Keratinocyte (primary cell): ENCODE measurements around the gene NEURL1. TPM values are rescaled to one million over a fixed set of nuclear protein-coding genes. Genes with fewer than 3 reads are reported as not detected.

Experiments
- DNase-seq: peaks from one replicate; pipeline ENCODE4 v3.0.0-alpha.2; 2011; ENCODE audit warnings: low read depth, missing footprints, low spot score
- FAIRE-seq: peaks from 2 replicates; lab custom pipeline; 2011; peaks lifted over from hg19 to GRCh38; lab: Jason Lieb, UNC
- H2AFZ ChIP-seq: 2 replicates; pipeline ENCODE4 v1.6.0; 2012; ENCODE audit warnings: low read length, control low read depth, inconsistent platforms; ENCODE audit not compliant: control insufficient read depth
- H3K27ac ChIP-seq: 2 replicates; pipeline ENCODE4 v1.5.1; 2011; ENCODE audit warnings: low read length; ENCODE audit not compliant: control insufficient read depth, insufficient read depth
- H3K27me3 ChIP-seq: 3 replicates; pipeline ENCODE4 v1.6.0; 2011; ENCODE audit warnings: low read length; ENCODE audit not compliant: control insufficient read depth, insufficient read depth; ENCODE audit errors: extremely low read depth
- H3K36me3 ChIP-seq, 2 experiments: 2 replicates in 1 of 2; 3 replicates in 1 of 2; pipeline ENCODE4 v1.5.1; 2011; ENCODE audit warnings: low read length in 2 of 2, mild to moderate bottlenecking in 1 of 2; ENCODE audit not compliant: control insufficient read depth in 2 of 2, insufficient read depth in 2 of 2; ENCODE audit errors: extremely low read depth in 1 of 2
- H3K4me1 ChIP-seq: 3 replicates; pipeline ENCODE4 v1.5.1; 2011; ENCODE audit warnings: low read length; ENCODE audit not compliant: control insufficient read depth, insufficient read depth; ENCODE audit errors: extremely low read depth
- H3K4me2 ChIP-seq: 3 replicates; pipeline ENCODE4 v1.6.0; 2011; ENCODE audit warnings: low read depth, low read length; ENCODE audit not compliant: control insufficient read depth, insufficient read depth; ENCODE audit errors: extremely low read depth
- H3K4me3 ChIP-seq, 3 experiments: fragments of 200-600 bp in 1 of 3; sonication (generic) in 1 of 3; 2 replicates in 2 of 3; 3 replicates in 1 of 3; pipeline ENCODE4 v1.5.1; 2011 to 2016; ENCODE audit warnings: low read length in 3 of 3, mild to moderate bottlenecking in 3 of 3, control low read depth in 2 of 3, inconsistent platforms in 1 of 3, low read depth in 1 of 3, mixed read lengths in 1 of 3, mixed run types in 1 of 3, moderate library complexity in 1 of 3; ENCODE audit not compliant: control insufficient read depth in 2 of 3, insufficient read depth in 2 of 3; ENCODE audit errors: extremely low read depth in 1 of 3
- H3K79me2 ChIP-seq: 2 replicates; pipeline ENCODE4 v1.6.0; 2012; ENCODE audit warnings: low read length; ENCODE audit not compliant: control insufficient read depth, insufficient read depth
- H3K9ac ChIP-seq: 3 replicates; pipeline ENCODE4 v1.6.0; 2011; ENCODE audit warnings: low read length; ENCODE audit not compliant: control insufficient read depth, insufficient read depth; ENCODE audit errors: extremely low read depth
- H3K9me1 ChIP-seq: 3 replicates; pipeline ENCODE4 v1.6.0; 2011; ENCODE audit warnings: low read length; ENCODE audit not compliant: control insufficient read depth, insufficient read depth; ENCODE audit errors: extremely low read depth
- H3K9me3 ChIP-seq: 2 replicates; pipeline ENCODE4 v1.5.1; 2012; ENCODE audit warnings: low read depth, low read length; ENCODE audit not compliant: control insufficient read depth
- H4K20me1 ChIP-seq: 3 replicates; pipeline ENCODE4 v1.6.0; 2011; ENCODE audit warnings: low read length; ENCODE audit not compliant: control insufficient read depth, insufficient read depth; ENCODE audit errors: extremely low read depth
- EZH2 ChIP-seq: IDR thresholded peaks from one replicate; pipeline ENCODE4 v1.6.1; 2012; ENCODE audit warnings: inconsistent platforms, mild to moderate bottlenecking, low read length, moderate library complexity
- dilution Hi-C: fragments of 300-500 bp; cut with MboI; formaldehyde crosslinking; loops from one replicate; pipeline ENCODE4 v1.7.0; 2020; ENCODE audit warnings: low sequenced_read_pairs; ENCODE audit not compliant: extremely low pct_ligation_motif_present
- polyA plus RNA-seq, 5 experiments: library from polyadenylated mRNA; depleted of rRNA in 3 of 5; stranded (reverse) in 3 of 5; stranded (forward) in 1 of 5; unstranded in 1 of 5; fragments of >200 nt; gene quantifications; 1 replicate in 1 of 5; 2 replicates in 3 of 5; 3 replicates in 1 of 5; pipeline versions ENCODE4 v1.2.1 to v1.2.3, GENCODE V29; 2011 to 2012; ENCODE audit warnings: missing spikeins in 2 of 5, low read depth in 1 of 5, low replicate concordance in 1 of 5
- TF ChIP-seq, protein P1 (sequence below), 3 experiments: IDR thresholded peaks in 1 of 3; conservative IDR thresholded peaks in 1 of 3; optimal IDR thresholded peaks in 1 of 3; 2 replicates in 2 of 3; 3 replicates in 1 of 3; pipeline versions ENCODE3 to v1.5.1; 2011; ENCODE audit warnings: low read length in 3 of 3, mild to moderate bottlenecking in 3 of 3, moderate library complexity in 2 of 3, control low read depth in 1 of 3, inconsistent platforms in 1 of 3; ENCODE audit not compliant: insufficient read depth in 2 of 3; ENCODE audit errors: extremely low read depth in 1 of 3

The NEURL1 gene
- polyA plus RNA-seq, 1 donor (not counting 4 experiments of a cell fraction or from before 2014, with no cell fraction given), result 0.03 TPM

DNA sequence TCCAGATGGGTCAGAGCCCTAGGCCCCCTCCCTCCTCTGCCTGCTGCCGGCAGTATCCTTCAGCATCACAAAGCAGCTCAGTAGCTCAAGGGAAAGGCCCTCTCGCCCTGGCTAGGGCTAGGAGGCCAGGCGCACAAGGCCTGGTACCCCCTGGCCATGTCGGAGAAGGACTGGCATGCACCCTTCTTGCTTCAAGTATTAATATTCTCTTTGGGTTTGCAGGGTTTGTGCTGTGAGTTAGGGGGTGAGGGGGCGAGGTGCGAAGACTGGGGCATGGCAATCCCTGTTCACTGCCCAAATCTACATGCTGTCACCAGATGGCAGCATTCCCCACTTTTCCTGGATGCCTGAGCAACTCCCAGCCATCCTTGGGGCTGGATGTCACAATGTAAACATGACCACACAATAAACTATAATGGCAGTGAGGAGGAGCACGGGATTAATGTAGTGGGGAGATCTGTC lies 105.2 kb downstream of the NEURL1 start:
- Histone ChIP-seq H3K27me3 (no peaks in the 10 kb centered on the region), H4K20me1 (peaks cover 8% of the 10 kb centered on the region), H3K4me2 (no peak overlapping the region), H2AFZ (no peak overlapping the region), H3K4me1 (no peaks in the 10 kb centered on the region), H3K9me3 (no peaks in the 10 kb centered on the region), H3K4me3 (no peak overlapping the region), H3K9me1 (no peaks in the 10 kb centered on the region), H3K9ac (no peak overlapping the region), H3K27ac (no peak overlapping the region), H3K36me3 (peaks cover 39 to 41% of the 10 kb centered on the region in 2 experiments), H3K79me2 (no peaks in the 10 kb centered on the region)
- dilution Hi-C loops, result no loop called here
- TF ChIP-seq, protein P1, sequence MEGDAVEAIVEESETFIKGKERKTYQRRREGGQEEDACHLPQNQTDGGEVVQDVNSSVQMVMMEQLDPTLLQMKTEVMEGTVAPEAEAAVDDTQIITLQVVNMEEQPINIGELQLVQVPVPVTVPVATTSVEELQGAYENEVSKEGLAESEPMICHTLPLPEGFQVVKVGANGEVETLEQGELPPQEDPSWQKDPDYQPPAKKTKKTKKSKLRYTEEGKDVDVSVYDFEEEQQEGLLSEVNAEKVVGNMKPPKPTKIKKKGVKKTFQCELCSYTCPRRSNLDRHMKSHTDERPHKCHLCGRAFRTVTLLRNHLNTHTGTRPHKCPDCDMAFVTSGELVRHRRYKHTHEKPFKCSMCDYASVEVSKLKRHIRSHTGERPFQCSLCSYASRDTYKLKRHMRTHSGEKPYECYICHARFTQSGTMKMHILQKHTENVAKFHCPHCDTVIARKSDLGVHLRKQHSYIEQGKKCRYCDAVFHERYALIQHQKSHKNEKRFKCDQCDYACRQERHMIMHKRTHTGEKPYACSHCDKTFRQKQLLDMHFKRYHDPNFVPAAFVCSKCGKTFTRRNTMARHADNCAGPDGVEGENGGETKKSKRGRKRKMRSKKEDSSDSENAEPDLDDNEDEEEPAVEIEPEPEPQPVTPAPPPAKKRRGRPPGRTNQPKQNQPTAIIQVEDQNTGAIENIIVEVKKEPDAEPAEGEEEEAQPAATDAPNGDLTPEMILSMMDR (optimal IDR thresholded peaks at IDR 0.05 in 1 of 3, IDR thresholded peaks at IDR 0.05 in 1 of 3, conservative IDR thresholded peaks at IDR 0.05 in 1 of 3; ENCODE audit: extremely low read depth in 1 of 3, insufficient read depth in 2 of 3, low read length in 3 of 3), result peak; percentile 55 to 78 (median 60)
- no peak for TF ChIP-seq EZH2
- FAIRE-seq, result no peak
- no peak for DNase-seq

DNA sequence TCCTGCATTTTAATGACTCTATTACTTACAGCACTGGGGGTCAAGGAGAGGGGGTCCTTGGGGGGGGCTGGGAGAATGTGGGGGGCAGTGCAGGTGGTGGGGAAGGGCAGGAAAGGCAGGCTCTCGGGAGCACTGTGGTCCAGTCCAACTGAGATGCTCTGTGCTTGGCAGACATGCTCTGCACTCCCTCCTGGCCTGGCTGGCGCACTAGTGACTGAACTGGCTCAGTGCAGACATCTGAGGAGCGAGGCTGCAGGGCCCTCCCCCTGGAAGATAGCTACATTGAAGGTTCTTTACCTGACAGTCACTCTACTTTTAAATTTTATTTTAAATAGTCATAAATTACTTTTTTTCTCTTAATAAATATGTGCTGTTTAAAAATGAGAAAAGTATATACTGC lies 105.7 kb downstream of the NEURL1 start:
- H4K20me1 ChIP-seq, result peaks cover 8% of the 10 kb centered on the region
- H3K79me2 ChIP-seq, result no peaks in the 10 kb centered on the region
- DNase-seq, result no peak
- H3K27me3 ChIP-seq, result no peaks in the 10 kb centered on the region
- H3K4me1 ChIP-seq, result no peaks in the 10 kb centered on the region
- H3K4me3 ChIP-seq, result no peak overlapping the region
- H3K9me3 ChIP-seq, result no peaks in the 10 kb centered on the region
- dilution Hi-C loops, result no loop called here
- no peaks in the 10 kb centered on the region for H3K9me1 ChIP-seq
- H3K9ac ChIP-seq, result no peak overlapping the region
- H3K27ac ChIP-seq, result no peak overlapping the region
- H3K36me3 ChIP-seq, result peaks cover 41 to 45% of the 10 kb centered on the region in 2 experiments
- no peak overlapping the region for H2AFZ ChIP-seq
- no peak for FAIRE-seq
- TF ChIP-seq, protein P1 (optimal IDR thresholded peaks at IDR 0.05 in 1 of 3, IDR thresholded peaks at IDR 0.05 in 1 of 3, conservative IDR thresholded peaks at IDR 0.05 in 1 of 3; ENCODE audit: extremely low read depth in 1 of 3, insufficient read depth in 2 of 3, low read length in 3 of 3), result no peak
- no peak for TF ChIP-seq EZH2
- H3K4me2 ChIP-seq, result no peak overlapping the region
